Osteocyte (in vitro differentiated cells): ENCODE measurements around the gene FXYD4. TPM values are rescaled to one million over a fixed set of nuclear protein-coding genes. Genes with fewer than 3 reads are reported as not detected.
"Not testable (repeated sequence)": the region's sequence is repeated elsewhere in the genome, so short reads cannot be mapped to it uniquely, and the experiment has no call there.

Experiments used
- DNase-seq: peaks from one replicate; pipeline ENCODE4 v3.0.0; 2021; ENCODE audit warnings: mixed read lengths; ENCODE audit not compliant: unreplicated experiment; ENCODE audit errors: extremely low spot score
- H3K27ac Mint-ChIP-seq: one replicate; pipeline ENCODE4 v1.8.0; 2021; ENCODE audit warnings: mild to moderate bottlenecking, mixed read lengths; ENCODE audit not compliant: unreplicated experiment
- H3K27me3 Mint-ChIP-seq: one replicate; pipeline ENCODE4 v1.8.0; 2021; ENCODE audit warnings: mixed read lengths; ENCODE audit not compliant: unreplicated experiment
- H3K36me3 Mint-ChIP-seq: one replicate; pipeline ENCODE4 v1.8.0; 2021; ENCODE audit warnings: mixed read lengths; ENCODE audit not compliant: unreplicated experiment
- H3K4me1 Mint-ChIP-seq: one replicate; pipeline ENCODE4 v1.8.0; 2021; ENCODE audit warnings: mixed read lengths; ENCODE audit not compliant: unreplicated experiment
- H3K4me3 Mint-ChIP-seq: one replicate; pipeline ENCODE4 v1.8.0; 2021; ENCODE audit warnings: mild to moderate bottlenecking, moderate library complexity, mixed read lengths; ENCODE audit not compliant: unreplicated experiment
- H3K9me3 Mint-ChIP-seq: one replicate; pipeline ENCODE4 v1.8.0; 2021; ENCODE audit warnings: mixed read lengths; ENCODE audit not compliant: unreplicated experiment
- total RNA-seq: library from RNA; stranded (reverse); gene quantifications from 2 replicates; pipeline ENCODE4 v1.2.1, GENCODE V29; 2021
- TF ChIP-seq, protein P1 (sequence below): fragments of 200-600 bp; sonication (generic); IDR thresholded peaks from 2 replicates; pipeline ENCODE4 v1.5.0; 2021; ENCODE audit warnings: antibody characterized with exemption, mild to moderate bottlenecking, moderate library complexity

Gene FXYD4
- total RNA-seq, 1 donor from 2014 or later = not detected

DNA sequence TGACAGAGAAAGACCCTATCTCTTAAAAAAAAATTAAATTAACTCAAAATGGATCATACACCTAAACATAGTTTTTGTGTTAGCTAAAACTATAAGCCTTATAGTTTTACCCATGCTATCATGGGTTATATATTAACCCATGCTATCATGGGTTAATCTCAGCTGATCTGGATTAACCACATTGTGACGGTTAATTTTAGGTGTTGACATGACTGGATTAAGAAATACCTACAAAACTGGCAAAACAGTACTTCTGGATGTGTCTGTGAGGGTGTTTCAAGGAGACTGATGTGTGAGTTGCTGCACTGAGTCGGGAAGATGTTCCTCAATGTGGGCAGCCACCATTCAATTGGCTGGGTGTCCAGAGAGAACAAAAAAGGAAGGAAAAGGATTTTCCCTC is 44.3 kb upstream of the FXYD4 start:
- H3K36me3 Mint-ChIP-seq = no peaks in the 10 kb centered on the region
- DNase-seq = no peak
- H3K4me1 Mint-ChIP-seq = peaks cover 9% of the 10 kb centered on the region
- H3K27ac Mint-ChIP-seq = no peak overlapping the region
- peaks cover 15% of the 10 kb centered on the region for H3K27me3 Mint-ChIP-seq
- H3K9me3 Mint-ChIP-seq = no peaks in the 10 kb centered on the region
- TF ChIP-seq, protein P1, sequence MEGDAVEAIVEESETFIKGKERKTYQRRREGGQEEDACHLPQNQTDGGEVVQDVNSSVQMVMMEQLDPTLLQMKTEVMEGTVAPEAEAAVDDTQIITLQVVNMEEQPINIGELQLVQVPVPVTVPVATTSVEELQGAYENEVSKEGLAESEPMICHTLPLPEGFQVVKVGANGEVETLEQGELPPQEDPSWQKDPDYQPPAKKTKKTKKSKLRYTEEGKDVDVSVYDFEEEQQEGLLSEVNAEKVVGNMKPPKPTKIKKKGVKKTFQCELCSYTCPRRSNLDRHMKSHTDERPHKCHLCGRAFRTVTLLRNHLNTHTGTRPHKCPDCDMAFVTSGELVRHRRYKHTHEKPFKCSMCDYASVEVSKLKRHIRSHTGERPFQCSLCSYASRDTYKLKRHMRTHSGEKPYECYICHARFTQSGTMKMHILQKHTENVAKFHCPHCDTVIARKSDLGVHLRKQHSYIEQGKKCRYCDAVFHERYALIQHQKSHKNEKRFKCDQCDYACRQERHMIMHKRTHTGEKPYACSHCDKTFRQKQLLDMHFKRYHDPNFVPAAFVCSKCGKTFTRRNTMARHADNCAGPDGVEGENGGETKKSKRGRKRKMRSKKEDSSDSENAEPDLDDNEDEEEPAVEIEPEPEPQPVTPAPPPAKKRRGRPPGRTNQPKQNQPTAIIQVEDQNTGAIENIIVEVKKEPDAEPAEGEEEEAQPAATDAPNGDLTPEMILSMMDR = no peak
- no peak overlapping the region for H3K4me3 Mint-ChIP-seq

DNA sequence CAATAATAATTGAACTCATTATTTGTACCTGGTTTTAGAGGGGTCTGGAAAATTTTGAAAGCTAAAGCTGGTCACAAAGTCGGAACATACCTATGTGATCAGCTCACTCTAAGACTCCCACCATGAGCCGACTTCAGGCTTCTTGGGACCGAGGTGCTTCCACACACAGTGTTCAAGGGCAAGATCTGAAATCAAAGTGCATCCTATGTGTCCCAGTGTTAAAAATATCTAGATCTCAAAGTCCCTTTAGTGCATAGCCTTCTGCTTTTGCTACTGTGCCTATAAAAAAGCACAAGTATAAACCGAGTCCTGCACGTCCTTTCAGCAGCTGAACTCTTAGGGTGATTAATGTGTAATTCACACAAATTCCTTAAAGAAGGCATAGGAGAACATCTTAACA is 43.5 kb upstream of the FXYD4 start:
- Mint-ChIP-seq H3K4me3 (no peak overlapping the region), H3K9me3 (no peaks in the 10 kb centered on the region), H3K4me1 (peaks cover 1% of the 10 kb centered on the region), H3K36me3 (no peaks in the 10 kb centered on the region), H3K27me3 (peaks cover 15% of the 10 kb centered on the region), H3K27ac (no peak overlapping the region)
- TF ChIP-seq, protein P1 = no peak
- no peak for DNase-seq

DNA sequence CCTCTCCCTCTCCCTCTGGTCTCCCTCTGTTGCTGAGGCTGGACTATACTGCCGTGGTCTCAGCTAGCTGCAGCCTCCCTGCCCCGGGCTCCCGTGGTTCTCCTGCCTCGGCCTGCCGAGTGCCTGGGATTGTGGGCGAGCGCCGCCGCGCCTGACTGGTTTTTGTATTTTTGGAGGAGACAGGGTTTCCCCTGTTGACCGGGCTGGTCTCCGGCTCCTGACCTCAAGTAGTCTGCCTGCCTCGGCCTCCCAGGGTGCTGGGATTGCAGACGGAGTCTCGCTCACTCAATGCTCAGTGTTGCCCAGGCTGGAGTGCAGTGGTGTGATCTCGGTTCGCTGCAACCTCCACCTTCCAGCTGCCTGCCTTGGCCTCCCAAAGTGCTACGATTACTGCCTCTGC is 42.6 kb upstream of the FXYD4 start:
- not testable (repeated sequence) for DNase-seq, H3K27ac Mint-ChIP-seq, H3K4me1 Mint-ChIP-seq, H3K36me3 Mint-ChIP-seq, H3K4me3 Mint-ChIP-seq, H3K9me3 Mint-ChIP-seq
- peaks cover 15% of the 10 kb centered on the region for H3K27me3 Mint-ChIP-seq

DNA sequence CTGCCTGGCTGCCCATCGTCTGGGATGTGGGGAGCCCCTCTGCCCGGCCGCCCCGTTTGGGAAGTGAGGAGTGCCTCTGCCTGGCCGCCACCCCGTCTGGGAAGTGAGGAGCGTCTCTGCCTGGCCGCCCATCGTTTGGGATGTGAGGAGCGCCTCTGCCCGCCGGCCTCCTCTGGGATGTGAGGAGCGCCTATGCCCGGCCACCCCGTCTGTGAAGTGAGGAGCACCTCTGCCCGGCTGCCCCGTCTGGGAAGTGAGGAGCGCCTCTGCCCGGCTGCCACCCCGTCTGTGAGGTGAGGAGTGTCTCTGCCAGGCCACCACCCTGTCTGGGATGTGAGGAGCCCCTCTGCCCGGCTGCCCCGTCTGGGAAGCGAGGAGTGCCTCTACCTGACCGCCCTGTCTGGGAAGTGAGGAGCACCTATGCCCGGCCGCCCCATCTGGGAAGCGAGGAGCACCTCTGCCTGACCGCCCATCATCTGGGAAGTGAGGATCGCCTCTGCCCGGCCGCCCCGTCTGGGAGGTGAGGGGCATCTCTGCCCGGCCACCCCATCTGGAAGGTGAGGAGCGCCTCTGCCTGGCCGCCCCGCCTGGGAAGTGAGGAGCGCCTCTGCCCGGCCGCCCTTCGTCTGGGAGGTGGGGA is 42.1 kb upstream of the FXYD4 start:
- H3K9me3 Mint-ChIP-seq, H3K27ac Mint-ChIP-seq, H3K36me3 Mint-ChIP-seq, DNase-seq, H3K4me1 Mint-ChIP-seq, H3K4me3 Mint-ChIP-seq: not testable (repeated sequence)
- peaks cover 15% of the 10 kb centered on the region for H3K27me3 Mint-ChIP-seq

DNA sequence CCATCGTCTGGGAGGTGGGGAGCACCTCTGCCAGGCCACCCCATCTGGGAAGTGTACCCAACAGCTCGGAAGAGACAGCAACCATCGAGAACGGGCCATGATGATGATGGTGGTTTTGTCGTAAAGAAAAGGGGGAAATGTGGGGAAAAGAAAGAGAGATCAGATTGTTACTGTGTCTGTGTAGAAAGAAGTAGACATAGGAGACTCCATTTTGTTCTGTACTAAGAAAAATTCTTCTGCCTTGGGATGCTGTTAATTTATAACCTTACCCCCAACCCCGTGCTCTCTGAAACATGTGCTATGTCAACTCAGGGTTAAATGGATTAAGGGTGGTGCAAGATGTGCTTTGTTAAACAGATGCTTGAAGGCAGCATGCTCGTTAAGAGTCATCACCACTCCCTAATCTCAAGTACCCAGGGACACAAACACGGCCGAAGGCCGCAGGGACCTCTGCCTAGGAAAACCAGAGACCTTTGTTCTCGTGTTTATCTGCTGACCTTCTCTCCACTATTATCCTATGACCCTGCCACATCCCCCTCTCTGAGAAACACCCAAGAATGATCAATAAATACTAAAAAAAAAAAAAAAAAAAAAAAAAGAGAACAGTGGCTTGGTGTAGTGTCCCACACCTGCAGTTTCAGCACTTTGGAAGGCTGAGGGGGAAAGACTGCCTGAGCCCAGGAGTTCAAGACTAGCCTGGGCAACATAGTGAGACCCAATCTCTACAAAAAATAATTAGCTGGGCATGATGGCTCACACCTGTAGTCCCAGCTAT is 41.2 kb upstream of the FXYD4 start:
- not testable (repeated sequence) for DNase-seq, H3K9me3 Mint-ChIP-seq, H3K4me1 Mint-ChIP-seq, H3K4me3 Mint-ChIP-seq, H3K36me3 Mint-ChIP-seq, H3K27ac Mint-ChIP-seq
- H3K27me3 Mint-ChIP-seq = peaks cover 15% of the 10 kb centered on the region

DNA sequence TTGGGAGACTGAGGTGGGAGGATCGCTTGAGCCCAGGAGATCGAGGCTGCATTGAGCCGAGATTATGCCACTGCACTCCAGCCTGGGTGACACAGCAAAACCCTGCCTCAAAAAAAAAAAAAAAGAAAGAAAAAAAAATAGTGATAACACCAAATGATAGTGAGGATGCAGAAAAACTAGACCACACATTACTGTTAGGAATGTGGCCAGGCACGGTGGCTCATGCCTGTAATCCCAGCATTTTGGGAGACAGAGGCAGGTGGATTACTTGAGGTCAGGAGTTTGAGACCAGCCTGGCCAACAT is 40.7 kb upstream of the FXYD4 start:
- not testable (repeated sequence) for H3K27ac Mint-ChIP-seq, H3K9me3 Mint-ChIP-seq, H3K4me1 Mint-ChIP-seq, DNase-seq, H3K36me3 Mint-ChIP-seq, H3K4me3 Mint-ChIP-seq
- peaks cover 15% of the 10 kb centered on the region for H3K27me3 Mint-ChIP-seq

DNA sequence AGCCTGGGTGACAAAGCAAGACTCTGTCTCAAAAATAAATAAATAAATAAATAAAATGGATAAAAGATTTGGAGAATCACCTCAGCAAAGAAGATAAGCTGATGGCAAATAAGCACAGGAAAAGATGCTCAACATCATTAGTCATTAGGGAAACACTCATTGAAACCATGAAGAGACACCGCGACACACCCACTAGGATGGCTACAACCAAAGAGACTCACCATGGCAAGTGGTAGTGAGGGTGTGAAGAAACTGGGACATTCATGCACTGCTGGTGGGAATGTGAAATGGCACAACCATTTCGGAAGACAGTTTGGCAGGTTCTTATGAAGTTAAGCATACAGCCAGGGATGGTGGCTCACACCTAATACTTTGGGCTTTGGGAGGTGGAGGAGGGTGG is 37.8 kb upstream of the FXYD4 start:
- DNase-seq = no peak
- H3K9me3 Mint-ChIP-seq = no peaks in the 10 kb centered on the region
- TF ChIP-seq, protein P1 = no peak
- no peaks in the 10 kb centered on the region for H3K36me3 Mint-ChIP-seq
- no peak overlapping the region for H3K27ac Mint-ChIP-seq
- H3K4me3 Mint-ChIP-seq = no peak overlapping the region
- H3K4me1 Mint-ChIP-seq = peaks cover 2% of the 10 kb centered on the region
- H3K27me3 Mint-ChIP-seq = peaks cover 5% of the 10 kb centered on the region
